GM23248 (cell line): Measurements from ENCODE around the gene PPFIA2.

Experiments
- EZH2 ChIP-seq: fragments of 200-600 bp; sonication (generic); IDR thresholded peaks from 2 replicates; pipeline ENCODE4 v1.6.1; 2018; ENCODE audit warnings: antibody characterized with exemption, mild to moderate bottlenecking; ENCODE audit not compliant: insufficient read depth, poor library complexity, severe bottlenecking
- EZH2phosphoT487 ChIP-seq: fragments of 200-600 bp; sonication (generic); IDR thresholded peaks from 2 replicates; pipeline ENCODE4 v1.6.1; 2018; ENCODE audit warnings: antibody characterized with exemption, moderate library complexity, mild to moderate bottlenecking, low read depth; ENCODE audit not compliant: insufficient read depth

DNA sequence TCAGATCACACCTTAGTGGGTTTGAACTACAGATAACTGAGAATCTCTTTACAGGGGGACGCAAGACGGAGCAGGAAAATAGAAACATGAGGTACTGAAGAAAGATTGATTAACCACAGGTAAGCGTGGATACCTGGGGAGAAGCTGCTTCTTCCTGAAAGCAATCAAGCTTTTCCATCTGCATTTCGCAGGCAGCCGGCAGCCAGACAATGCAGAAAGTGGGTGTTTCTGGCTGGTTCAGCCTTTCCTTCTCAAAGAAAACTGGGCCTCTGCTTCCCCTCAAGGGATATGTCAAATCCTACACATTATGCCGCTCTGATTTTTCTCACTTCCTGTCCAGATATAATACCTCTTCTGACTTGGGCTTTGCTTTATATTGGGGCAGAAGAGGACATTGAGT lies 39.1 kb upstream of the PPFIA2 start:
- TF ChIP-seq EZH2, result no peak
- no peak for TF ChIP-seq EZH2phosphoT487
